GM19452 (cell line): ENCODE results near the gene HDAC2.
"Not testable (repeated sequence)": the region's sequence is repeated elsewhere in the genome, so short reads cannot be mapped to it uniquely, and the experiment has no call there.

ENCODE experiments used
- ATAC-seq: cut with Tn5 transposase; IDR thresholded peaks from one replicate; pipeline ENCODE4 v1.9.1; 2021; ENCODE audit not compliant: unreplicated experiment

Gene HDAC2

DNA sequence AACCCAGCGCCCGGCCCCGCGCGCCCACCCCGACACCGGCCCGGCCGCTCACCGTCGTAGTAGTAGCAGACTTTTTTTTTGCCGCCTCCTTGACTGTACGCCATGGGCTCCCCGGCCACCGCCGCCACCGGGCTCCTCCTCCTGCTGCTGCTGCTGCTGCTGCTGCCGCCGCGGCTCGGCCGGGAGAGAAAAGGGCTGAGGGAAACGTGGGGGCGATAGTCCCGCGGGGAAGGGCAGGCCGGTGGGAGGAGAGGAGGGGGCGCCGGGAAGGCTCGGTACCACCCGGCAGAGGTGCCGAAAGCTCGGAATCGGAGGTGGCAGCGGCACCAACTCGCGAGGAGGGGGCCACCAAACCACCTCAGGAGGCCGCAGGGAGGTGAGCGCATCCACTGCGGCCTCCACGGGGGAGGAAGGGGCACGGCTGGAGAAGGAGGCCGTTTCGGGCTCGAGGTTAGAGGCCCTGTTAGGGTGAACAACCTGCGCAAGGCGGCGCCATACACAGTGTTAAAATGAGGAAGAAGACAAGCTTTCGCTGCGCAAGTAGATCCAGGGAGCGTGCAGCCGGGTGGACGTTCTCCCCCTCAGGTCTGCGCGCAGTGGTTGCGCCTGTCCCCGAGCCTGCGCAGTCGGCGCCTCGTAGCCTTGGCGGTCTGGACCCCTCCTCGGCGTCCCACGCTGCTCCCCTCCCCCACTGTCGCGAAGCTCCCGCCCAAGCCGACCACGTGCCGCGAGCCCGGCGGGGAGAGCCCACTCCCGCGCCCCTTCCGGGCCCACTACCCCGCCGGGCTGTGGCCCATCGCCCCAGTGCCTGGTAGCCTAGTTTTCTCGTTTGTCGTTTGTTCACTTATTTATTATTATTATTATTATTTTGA is at the start of gene HDAC2:
TSS of gene HDAC2 (minus strand) at position 344 of the 872 bp plus-strand sequence. CDS start at position 104, 240 bp downstream.
- ATAC-seq, result peak; percentile 84

DNA sequence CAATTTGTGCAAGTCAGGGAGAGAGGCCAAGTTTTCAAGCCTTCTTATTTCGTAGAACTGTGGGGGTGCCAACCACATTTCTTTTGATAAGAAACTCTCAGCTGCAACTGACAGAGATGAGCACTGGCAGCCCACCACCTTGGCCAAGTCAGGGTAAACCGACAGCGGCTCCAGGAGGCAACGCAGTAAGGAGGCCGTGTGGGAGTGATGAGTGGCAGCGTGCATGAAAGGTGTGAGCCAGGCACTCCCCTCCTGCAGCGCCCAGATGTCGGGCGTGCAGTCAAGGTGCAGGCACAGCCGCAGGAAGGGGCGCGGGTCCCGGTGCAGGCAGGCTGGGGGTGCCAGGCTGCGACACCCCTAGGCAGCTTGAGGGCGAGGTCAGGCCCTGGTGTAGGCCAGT is 49.2 kb upstream of the HDAC2 start:
- no peak for ATAC-seq

DNA sequence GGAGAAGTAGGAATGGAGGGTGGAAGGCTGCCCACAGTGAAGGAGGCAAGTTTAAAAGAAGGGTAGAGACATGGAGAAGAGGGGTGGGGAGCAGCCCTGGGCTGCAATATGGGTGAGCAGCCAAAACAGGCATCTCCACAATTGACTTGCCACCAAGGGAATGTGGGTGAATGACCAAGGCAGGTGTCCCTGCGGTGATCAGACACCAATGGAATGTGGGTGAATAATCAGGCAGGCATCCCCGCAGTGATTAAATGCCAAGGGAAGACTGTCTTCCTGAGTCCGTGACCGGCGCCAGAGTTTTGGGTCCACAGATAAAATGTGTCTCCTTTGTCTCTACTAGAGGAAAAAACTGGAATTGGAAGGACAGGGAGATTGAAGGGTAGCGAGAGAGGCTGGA is 46.2 kb upstream of the HDAC2 start:
- not testable (repeated sequence) for ATAC-seq

DNA sequence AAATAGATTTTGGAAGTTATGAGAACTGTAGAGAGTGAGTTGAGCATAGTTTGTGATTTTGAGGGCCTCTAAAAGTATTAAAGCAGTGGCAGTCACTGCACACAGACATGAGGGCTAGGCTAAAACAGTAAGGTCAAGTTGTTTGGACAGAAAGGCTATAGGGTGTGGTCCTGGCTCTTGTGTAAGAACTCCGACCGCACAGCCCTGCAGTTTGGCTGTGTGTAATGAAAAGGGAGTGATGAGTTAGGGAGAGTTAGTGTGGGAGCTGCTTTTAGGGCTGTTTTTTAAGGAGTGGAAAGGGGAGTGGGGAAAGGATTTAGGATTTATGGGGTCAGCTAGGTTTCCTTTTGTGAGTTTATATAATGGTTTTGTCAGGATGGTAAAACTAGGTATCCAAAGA is 43.2 kb upstream of the HDAC2 start:
- ATAC-seq, result not testable (repeated sequence)

DNA sequence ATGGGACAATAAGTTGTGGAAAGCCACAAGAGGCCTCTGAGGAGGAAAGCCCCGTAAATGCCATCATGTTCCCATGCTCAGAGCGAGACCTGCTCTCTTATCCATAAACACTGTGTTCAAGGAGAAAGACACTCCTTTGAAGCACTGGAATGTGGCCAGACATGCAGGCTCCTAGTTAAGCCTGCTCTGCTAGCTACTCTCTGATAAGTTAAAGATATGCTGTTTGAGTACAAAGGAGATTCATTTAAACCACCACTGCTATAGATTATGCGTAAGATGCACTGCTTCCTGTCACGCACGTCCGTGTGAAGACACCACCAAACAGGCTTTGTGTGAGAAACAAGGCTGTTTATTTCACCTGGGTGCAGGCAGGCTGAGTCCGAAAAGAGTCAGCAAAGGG is 40.5 kb upstream of the HDAC2 start:
- ATAC-seq, result not testable (repeated sequence)

DNA sequence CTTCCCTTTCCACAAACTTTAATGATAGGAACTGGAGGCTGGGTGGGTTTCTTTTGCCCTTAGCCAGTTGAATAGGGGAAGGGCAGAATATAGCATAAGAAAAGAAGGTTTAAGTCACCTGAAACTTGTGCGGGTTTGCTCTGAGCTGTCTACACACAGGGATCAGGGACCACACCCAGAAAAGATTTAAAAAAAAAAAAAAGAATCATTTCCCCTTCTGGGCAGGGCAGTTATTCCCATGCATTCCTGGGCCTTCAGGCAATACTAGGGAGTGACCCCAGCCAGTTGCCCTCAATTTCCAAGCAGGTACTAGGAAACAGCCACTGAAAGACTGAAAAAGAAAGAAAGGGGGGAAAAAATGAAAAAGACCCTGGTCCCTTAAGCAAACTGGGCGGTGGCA is 39.6 kb upstream of the HDAC2 start:
- no peak for ATAC-seq

DNA sequence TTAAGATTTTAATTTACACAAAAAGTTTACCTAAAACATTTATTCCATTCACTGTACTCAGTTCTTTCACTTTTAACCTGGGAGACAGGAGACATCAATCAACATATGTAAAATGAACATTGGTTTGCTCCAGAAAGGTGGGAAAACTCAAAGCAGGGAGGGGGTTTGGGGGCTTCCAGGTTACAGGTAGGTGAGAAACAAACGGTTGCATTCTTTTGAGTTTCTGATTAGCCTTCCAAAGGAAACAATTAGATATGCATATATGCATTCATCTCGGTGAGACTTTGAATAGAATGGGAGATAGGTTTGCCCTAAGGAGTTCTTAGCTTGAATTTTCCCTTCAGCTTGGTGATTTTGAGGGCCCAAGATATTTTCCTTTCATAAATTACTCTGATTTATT is 38.2 kb upstream of the HDAC2 start:
- no peak for ATAC-seq

DNA sequence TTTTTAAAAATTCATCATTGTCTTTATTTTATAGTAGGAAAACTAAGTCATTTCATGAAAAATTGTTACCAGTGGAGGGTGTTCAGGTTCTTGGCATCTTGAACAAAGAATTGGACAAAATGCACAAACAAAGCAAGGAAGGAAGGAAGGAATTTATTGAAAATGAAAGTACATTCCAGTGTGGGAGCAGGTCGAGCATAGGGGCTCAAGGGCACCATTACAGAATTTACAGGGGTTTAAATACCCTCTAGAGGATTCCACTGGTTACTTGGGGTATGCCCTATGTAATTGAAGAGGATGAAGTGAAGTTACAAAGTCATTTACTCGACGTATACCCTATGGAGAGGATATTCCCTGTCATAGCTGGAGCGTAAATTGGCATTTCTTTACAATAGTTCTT is 37.4 kb upstream of the HDAC2 start:
- ATAC-seq, result no peak

DNA sequence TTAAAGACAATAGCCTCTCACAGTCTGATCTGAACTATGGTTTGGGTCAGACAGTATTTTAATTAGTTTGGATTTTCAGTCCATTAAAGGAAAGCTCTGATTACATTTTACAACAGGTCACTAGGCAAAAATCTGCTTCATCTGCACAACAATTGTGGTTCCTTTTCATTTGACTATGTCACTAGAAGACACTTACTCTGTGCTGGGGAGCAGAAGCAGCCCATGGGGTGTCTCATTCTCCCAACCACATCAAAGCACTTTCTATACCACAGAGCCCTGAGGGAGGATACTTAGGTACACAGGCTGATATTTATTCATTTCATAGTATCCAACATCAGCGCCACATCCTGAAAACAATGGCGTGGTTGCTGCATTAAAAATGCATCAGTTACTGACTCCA is 36.6 kb upstream of the HDAC2 start:
- no peak for ATAC-seq

DNA sequence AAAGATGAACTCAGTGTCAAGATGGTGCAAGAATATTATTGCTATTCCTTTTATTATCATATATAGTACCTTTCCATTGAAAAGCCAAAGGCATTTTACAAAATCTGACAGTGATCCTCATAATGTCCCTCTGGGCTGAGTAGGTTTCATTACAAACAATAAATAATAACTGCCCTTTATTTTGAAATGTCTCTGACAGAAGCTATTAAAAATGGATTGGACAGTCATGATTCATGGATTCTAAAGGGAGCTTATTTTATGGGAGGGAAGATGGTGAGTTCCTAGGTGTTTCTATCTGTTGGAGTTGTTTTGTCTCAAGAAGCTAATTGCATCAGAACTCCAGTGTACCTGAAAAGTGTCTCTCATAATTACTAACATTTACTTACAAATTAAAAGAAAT is 30.4 kb upstream of the HDAC2 start:
- no peak for ATAC-seq

DNA sequence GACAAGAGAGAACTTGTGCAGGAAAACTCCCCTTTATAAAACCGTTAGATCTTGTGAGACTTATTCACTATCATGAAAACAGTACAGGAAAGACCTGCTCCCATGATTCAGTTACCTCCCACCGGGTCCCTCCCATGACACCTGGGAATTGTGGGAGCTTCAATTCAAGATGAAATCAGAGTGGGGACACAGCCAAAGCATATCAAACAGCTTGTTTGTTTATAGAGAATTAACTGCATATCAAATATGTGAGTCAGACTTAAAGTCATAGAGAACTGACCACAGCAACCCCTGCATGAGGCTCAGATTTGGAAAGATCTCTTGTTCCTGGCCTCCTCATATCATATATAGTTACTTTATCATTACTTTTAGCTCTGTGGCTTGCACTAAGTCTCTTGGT is 29.1 kb upstream of the HDAC2 start:
- no peak for ATAC-seq

DNA sequence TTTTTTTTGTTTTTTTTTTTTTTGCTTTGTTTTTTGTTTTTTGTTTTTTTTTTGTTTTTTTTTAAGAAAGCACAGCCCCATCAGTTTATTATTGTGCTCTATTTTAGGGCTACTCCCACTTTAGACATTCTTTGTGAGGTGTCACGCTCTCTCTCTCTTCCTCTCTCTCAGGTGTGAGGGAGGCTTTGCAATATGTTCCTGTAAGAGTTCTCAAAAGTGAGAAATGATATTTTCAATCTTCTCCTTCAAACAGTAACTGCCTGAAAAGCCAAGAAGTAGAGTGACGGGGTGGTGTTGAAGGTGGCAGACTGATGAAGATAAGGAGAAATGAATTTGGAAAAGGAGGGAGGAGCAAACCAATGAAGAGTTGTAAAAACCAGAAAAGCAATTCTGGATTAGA is 28.3 kb upstream of the HDAC2 start:
- ATAC-seq, result no peak

DNA sequence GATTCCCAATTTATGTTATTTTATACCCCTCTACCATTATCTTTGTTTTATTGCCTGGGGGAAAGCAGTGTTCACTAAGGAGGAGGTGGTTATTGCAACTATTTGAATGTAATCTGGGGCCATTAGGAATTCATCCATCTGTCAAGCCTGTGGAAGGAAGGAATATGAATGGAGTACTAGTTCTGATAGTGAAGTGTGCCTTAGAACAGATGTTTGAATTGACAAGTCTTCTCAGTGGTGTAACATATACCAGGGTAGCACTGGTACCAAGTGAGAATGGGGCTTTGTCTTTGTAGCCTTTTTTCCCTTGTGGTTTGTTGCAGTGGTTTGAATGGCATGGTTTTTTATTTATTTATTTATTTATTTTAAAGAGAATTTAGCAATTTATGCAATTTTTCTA is 27.9 kb upstream of the HDAC2 start:
- ATAC-seq, result no peak

DNA sequence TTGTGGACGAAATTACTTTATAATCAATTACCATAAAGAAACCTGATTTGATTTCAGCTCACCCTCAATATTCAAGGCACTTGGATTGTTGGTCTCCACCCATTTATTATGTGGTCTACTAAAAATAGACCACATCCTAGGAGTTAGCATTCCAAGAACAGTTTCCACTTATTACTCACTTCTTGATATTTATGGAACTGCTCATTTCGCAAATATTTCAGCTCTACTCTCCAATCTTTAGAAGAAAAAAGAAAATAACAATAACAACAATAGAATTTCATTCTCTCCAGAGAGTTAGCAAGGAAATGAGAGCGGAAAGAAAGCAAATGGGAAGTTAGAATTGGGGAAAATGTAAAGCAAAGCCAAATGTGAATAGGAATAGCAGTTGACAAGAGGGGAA is 26.2 kb upstream of the HDAC2 start:
- ATAC-seq, result no peak

DNA sequence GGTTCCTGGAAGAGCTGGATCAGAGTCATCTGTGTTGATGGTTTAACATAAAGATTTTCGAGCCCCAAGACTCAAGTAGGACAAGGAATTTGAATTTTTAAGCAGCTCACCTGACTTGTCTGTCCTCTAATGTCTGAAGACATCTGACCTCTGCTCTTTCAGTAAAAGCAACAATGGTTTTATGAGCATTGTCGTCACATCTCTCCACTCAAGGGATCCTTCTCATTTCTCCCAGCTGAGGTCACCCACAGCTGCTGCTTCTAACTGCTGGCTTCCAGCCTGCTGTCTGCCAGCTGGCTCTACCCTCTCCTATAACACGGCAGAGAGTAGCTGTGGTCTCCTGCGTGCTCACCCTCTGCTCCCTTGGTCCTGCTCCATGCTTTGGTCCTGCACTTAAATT is 24.7 kb upstream of the HDAC2 start:
- no peak for ATAC-seq

DNA sequence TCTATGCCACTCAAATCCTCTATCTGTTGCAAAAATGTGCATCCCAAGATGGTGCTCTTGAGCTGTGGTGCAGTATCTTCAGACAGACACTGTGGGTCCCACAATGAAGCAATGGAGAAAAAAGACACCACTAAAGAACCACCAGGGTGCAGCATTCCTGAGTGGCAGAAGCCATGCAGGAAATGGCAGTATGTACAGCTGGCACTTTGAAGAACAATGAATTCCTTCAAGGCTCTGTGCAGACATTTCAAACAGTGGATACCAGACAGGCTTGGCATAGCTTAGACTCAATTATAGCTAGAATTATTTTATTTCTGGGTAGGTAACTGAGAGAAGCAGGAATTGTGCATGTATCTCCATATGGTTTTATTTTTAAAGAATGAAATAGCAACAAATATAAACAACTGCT is 24.0 kb upstream of the HDAC2 start:
- ATAC-seq, result peak; percentile 88

DNA sequence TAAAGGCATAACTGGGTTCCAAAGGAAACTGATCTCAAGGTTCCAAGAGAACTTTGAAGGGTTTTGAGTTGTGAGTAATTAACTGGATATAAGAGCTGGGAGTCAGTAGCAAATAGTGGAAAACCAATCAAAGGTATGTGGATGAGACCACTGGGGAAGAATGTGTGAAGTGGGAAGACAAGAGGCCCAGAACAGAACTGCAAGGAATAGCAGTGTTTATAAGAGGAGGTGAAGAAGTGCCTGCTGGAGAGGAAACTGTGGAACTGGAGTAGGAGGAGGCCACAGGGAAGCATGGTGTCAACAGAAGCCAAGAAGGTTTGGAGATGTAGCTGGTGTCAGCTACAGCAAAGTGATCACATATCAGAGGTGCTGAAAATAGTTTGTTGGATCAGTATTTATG is 18.7 kb upstream of the HDAC2 start:
- no peak for ATAC-seq

DNA sequence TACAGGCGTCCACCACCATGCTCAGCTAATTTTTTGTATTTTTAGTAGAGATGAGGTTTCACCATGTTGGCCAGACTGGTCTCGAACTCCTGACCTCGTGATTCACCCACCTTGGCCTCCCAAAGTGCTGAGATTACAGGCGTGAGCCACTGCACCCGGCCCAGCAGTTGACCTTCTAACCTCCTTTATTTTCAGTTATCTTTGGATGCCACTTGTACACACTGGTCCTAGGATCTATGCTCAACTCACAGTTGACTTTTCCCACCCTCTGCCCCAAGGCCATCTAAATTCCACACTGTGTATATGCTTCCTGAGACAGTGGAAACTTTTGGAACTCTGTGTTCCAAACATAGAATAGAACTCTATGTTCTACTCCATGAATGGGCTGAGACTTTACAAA is 11.7 kb upstream of the HDAC2 start:
- ATAC-seq, result not testable (repeated sequence)

DNA sequence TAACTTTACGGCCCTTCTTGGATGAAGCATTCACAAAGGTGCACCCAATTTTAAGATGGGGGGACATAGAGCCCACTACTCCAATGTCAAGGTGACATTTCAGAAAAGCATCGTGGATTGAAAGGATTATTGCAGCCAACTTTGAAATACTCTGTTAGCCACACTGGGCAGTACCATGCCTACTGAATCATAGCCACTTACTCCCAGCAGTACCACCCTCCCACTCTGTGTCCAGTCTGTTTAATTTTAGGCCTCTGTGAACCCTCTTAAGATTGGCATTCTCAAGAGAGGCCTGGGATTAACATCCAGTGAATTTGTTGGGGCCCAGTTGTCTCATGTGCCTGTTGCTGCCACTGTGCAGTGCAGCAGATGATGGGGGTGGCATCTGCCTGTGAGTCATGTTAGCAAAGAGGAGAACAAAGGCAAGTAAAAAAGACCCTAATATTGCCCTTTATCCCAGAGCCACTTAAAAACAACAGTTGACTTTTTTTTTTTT is 11.2 kb upstream of the HDAC2 start:
- no peak for ATAC-seq

DNA sequence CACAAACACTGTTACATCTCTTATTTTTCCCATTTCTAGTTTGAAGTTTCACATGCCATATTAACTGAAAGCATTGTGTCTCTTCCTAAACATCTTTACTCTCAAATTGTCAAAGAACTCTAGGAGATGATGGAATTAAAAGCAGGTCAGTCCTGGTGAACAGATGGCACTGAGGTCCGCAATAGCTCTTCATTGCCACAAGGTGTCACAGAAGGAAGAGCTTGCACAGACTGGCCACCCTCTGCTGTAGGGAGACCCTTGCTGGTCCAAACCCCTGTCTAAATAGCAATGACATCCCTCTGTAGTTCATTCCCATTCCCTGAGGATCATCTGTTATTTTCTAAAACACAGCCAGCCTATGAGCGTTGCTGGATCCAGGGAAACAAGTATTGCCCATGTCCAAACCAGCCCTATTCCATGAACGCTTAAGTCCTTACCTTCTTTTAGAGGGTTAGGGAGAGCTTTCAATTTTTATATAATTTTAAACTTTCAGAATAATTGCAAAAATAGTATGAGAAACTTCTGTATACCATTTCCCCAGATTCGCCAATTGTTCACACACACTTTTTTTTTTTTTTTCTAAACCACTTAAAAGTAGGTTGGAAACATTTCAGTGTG is 10.1 kb upstream of the HDAC2 start:
- ATAC-seq, result peak; percentile 82

DNA sequence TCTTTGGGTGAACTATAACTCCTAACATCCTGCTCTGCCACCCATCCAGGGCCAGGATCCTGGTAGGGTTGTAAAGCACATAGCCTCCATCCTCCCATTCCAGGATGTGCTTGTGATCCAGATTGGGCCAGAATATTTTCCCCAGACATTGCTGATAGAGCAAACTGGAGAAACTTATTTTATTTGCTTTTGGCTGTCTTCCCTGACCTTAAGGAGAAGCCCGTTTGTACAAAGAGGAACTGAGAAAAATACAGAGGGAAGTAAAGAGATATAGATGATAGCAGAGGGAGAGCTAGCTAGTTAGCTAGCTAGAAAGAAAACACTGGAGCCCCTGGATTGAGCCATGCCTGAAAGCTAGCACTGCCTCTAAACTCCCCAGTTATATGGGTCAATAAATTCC is 9.0 kb upstream of the HDAC2 start:
- ATAC-seq, result no peak

DNA sequence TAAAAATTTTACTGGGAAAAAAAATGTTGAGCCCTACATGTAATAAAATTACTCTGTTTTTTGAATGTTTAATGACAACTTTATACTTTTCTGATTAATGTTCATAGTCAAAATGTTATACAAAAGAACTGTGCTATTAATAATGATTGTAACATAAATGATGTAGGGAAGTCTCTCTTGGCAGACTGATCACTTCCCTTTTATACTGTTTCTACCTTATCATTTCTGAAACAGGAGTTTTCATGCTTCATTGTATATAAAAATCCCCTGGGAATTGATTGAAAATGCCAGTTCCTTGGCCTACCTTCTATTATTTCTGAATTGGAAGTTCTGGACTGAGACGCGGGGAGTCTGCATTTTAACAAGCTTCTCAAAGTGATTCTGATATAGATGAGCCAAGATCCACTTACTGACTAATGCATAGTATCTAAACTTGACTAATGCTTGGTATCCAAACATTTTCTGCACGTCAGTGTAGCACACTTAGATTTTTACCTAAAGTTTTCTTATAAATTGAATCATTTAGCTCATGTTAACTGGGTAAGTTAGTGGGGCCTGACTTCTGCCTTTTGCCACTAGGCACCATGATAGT is 7.2 kb upstream of the HDAC2 start:
- no peak for ATAC-seq
